CD4-positive, alpha-beta T cell treated with Interferon gamma for 1 hour (primary cell): ENCODE data around the gene SLC1A7.

Experiments used
- DNase-seq: peaks from one replicate; pipeline ENCODE4 v3.0.0-alpha.2; 2020

Gene SLC1A7

DNA sequence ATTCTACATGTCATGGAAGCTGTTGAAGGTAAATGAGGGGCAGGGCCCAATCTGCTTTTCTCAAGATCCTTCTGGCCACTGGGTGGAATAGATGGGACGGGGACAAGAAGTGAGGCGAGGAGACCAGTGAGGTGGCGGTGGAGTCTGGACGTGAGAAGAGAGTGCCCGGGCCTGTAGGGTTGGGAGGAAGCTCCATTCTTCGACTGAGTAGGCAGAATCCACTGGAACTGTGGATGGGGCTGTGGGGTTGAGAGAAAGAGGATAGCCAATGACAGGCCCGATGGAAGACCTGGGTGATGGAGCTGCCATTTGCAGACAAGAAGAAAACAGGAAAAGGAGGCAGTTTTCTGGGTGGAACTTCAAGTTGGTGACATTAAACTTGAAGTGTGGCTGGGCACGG lies 10.3 kb downstream of the SLC1A7 start:
- DNase-seq = no peak

DNA sequence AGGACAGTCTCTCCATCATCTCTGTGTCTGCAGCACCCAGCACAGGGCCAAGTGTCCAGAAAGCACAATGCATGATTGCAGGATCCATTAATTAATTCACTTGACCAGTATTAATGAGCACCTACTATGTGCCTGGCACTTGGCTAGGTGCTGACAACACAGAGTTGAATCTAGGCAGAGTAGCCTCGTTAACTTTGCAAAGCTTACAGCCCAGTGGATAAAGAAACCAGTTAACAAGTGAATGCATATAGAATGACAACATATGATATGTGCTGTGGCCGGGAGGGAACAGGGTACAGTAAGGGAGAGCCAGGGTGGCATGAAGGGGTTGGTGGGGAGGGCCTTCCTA lies 10.9 kb downstream of the SLC1A7 start:
- no peak for DNase-seq

DNA sequence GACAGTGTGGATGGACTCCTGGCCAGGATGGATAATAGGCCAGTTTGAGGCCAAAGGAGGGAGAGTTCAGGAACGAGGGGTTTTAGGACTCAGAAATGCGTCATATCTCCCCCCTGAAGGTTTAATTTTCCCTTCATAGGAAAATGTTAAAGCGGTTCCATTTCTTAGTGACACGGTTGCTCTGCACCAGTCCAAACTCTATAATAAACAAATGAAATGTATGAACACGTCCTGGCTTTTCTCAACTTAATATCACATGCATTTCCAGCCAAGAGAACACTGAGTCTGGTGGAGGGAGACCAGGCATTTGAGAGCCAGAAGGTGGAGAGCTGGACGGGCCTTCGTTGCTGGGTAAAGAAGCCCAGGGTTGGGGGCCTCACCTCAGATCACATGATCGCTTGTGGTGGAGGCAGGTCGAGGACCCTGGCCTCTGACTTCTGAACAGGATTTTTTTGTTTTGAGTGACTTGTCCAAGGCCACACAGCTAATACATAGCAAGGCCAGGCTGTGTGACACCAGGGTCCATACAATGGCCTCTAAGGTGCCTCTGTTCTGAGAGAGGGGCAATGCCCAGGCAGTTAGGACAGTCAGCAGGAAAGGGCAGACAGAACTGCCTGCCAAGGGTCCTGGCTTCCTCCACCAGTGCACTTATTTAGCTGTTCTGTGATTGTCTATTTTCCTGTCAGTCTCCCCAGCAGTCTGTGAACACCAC lies 11.4 kb downstream of the SLC1A7 start:
- no peak for DNase-seq

DNA sequence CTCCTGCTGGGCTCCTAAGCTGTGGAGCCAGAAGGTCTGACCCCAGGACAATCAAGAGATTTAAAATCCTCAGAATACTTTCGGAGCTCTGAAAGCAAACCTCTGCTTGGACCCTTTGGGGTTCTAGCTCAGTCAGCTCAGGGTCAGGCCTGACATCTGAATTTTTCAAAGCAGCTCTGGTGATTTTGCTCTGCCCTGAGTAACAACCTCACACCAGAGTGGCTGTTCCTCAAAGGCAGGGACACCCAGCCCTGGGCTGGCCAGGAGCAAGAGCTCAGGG lies 11.9 kb downstream of the SLC1A7 start:
- no peak for DNase-seq

DNA sequence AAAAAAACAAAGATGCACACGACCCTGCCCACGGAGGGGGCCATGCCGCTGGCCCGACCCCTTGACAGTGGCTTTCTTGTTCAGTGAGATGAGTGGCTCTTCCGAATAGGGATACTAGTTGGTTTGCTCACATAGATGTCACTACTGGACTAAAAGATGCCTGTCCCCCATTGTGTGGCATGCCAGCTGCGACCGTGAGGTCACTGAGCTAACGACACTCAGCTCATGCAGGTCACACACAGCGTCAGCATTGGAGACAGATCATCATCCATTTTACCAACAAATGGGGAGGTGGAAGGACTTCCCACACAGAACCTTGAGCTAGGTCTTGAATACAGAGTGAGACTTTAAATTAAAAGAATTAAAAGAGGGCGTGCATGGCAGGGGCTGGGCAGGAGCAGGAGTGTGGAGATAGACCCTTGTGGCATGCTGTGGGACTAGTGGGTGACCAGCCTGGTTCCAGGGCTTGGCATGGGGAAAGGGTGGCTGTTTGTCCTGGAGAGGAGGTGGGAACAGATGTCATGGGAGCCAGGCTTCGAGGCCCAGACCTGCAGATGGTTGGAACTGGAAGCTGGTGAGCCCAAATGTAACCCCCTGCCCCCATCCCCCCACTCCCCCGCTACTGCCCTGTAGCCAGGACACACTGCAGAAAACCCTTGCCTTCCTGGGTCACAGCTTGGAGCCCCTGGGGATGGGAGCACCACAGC lies 12.4 kb downstream of the SLC1A7 start:
- DNase-seq = no peak

DNA sequence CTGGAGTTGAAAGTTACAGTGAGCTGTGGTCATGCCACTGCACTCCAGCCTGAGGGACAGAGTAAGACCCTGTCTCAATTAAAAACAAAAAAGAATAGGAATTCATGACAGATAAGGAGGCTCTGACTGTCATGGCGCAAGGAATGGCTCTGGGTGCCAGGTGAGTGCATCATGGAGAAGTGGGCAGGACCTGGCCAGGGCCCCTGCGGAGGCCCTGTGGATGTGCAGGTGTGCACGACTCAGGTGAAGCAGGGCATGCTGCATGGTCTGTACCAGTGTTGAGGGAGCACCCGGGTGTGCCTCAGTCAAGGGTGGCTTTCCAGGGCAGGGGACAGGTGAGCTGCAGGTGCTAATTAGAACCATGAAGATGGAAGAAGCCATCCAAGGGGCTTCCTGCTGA lies 14.0 kb downstream of the SLC1A7 start:
- DNase-seq = no peak

DNA sequence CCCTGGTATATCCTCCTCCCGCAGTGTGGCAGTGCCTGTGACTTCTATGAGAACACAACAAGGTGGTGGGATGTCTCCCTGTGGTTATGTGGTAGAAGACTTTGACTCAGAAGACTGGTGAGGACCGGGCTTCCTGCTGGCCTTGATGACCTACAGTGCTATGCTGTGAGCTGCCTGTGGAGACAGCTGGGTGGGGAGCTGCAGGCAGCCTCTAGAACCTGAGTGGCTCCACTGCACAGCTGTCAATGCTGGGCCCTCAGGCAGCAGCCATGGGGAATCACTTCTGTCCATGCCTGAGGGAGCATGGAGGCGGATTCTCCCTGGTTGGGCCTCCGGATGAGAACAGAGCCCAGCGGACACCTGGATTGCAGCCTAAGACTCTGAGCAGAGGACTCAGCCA lies 14.9 kb downstream of the SLC1A7 start:
- no peak for DNase-seq

DNA sequence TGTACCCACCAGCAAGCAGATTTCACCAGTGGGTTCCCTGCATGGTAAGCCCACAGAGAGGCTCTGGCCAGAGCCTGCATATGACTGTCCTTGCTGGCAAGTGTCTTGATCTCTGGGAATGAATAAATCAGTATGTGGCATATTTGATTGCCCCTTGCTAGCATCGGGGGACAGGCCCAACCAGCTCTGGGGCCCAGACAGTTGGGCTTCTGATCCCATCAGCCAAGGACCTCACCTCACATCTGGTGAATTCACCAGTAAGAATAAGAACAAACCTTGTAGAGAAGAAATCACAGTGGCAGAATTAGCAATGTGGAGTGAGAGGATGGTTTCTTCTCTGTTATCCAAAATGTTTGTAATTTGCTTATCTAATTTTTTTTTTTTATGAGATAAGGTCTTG lies 15.9 kb downstream of the SLC1A7 start:
- DNase-seq = no peak

DNA sequence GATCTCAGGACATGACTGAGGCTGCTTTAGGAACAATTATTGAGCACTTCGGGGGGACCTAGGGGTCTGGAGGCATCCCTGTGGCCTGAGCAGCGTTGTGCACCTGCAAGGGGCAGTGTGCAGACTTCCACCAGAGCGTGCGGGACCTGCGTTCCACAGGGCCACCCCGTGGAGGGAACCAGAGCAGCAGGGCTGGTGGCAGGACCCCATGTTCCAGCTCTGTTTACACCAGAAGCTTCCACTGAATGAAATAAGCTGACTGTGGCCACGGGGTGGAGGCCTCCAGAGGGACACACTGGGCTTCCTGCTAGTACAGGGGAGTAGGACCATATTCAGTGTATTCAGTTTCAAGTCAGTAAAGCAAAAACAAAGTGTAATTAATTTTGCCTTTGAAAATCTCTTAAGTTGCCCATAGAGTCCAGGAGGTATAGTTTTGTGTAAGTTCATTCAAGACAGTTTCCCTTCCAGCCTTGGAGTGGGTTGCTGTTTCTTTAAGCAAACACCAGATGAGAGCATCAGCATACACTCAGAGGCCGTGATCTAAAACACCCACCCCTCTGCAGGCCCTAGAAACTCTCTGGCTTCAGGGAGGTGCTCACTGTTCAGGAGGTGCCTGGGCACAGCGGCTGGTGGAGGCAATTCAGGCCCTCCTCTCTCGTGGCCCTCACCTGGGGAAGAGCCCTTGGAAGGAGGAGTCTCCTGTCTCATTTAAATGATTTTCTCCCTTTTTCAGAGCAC lies 16.6 kb downstream of the SLC1A7 start:
- DNase-seq = no peak

DNA sequence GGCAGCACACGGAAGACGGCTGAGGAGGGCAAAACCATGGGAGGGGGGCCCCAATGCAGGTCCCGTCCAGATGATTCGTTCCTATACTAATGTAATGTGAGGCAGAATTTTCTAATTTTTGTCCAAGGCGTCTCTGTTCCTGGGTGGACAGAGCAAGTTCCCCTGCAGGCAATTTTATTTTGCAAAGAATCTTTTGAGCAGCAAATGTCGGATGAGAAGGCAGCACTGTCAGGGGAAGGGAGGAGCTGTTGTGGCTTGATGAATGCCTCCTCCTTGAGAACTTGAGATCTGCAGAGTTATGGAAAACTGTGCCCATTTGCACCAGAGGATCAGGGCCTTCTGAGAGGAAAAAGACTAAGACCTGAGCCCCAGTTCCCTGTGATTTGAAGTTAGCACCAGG lies 17.3 kb downstream of the SLC1A7 start:
- no peak for DNase-seq

DNA sequence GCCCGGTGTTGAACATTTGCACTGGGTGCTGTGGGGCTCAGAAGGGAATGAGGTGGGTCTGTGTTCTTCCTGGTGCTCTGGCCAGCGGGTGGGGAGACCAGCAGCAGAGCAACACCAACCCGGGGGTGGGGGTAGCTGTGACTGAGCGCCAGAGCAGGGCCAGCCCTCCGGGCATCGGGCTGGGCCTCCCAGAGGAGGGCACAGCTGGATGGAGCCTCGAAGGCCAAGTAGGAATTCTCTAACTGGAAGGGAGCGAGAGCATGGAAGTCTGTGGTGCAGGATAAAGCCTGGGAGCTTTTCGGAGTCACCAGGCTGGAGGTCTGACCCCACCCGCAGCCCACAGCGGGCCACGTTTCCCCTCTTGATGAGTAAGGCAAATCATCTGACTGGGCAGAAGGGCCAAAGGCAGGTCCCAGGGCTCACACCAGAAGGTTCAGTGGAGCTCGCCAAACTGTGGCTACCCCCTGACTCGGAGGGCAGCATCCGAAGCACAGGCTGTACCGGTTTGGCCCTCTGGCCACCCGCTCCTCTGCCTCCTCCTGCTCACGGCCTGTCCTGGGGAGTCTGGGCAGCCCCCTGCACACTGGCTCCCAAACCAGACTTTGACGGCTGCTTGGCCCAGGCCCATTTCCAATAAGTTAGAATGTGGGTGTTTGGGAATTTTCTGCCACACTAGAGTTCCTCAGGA lies 18.8 kb downstream of the SLC1A7 start:
- no peak for DNase-seq

DNA sequence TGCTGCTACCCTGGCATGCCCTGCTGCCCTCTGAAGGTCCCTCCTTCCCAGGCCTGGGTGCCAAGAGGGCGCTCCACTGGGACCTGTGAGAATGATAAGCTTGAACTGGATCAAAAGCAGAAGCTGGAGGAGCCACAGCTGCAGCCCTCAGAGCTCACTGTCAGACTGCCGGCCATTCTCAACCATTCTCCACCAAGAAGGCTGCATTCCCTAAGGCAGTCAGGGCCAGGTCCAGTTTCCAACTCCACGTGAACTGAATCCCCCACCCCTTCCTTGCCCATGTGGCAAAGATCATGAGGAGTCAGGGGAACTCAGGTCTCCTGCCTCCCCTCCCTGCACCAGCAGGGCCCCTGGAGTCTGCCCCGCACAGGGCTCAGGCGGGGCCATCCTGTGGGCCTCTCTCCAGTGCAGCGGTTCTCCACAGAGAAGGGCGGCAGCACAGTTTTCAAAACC lies 19.5 kb downstream of the SLC1A7 start:
- no peak for DNase-seq

DNA sequence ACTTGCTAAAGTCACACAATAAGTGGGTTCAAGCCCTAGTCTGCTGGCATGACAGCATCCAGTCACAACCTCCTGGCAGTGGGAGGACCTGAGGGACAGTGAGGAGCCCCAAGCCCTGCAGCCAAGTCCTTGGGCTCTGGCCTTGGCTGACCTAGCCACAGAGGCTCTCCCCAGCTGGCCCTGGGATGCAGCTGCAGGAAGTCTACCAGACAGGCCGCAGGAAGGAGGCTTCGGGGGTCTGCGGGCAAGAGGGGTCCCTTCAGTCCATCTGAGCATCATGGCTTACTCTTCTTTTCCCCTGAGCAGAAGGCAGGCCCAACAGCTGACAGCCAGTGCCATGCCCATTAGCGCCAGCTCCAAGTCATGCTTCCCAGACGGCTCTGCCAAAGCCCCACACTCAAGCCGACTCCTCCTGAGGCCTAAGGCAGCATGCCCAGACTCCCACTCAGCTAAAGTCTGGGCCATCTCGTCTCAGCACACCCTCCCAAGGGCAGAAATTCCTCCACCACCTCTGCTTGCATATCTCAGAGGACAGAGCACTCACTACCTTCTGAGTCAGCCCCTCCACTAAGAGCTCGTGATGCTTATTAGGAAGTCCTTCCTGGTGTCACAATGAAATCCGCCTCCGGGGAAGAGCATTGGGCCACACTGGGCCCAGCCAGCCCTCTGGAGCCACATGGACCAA lies 20.1 kb downstream of the SLC1A7 start:
- no peak for DNase-seq

DNA sequence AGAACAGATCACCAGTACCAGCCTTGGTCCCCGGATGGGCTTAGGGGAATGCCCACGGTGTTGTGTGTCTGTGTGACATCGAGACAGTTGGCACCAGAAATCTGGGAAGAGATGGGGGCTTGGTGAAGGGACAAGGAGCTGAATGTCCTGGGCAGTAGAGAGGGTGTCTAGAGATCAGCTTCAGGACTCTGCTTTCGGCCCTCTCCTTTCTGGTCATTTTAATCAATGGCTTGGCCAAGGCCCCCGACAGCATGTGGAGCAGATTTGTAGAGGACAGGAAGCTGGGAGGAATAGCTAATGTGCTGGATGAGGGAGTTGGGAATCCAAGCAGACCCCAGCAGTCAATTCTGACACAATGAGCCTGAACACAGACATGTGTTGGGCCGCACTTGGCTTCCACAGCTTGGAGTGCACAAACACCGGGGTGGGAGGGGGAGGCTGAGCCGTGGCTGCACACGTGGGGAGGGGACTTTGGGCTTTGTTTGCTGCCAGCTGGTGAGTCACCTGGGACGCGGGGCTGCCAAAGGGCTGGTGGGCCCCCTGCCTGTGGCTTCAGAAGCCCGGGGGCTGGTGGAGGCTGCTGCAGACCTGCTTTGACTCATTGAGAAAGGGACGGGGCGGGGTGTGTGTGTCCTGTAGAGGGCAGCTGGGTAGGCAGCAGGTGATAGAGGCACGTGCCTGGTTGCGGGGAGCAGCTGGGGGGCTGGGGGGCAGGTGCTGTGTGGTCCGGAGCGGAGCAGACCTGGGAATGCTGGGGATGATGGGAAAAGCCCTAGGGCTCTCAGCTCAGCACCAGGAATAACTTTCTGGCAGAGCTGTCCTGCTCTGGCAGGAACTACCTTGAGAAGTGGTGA lies 20.9 kb downstream of the SLC1A7 start:
- DNase-seq = no peak

DNA sequence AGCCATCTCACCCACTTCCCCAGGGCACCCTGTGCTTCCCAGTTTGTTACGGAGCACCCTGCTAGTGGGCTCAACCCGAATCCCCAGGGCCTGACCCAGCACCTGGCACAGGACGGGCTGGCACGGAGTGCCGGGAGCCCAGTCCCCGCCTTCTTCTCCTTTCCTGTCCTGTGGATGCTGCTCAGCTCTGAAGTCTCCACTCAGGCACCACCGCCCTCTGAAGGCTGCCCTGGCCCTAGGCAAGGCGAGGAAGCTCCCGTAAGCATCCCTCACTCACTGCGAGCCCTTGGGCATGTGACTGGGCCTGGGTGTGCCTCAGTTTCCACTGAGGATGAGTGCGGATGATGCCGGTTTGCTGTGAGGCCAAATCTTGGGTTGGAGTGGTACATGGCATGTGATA lies 21.8 kb downstream of the SLC1A7 start:
- no peak for DNase-seq

DNA sequence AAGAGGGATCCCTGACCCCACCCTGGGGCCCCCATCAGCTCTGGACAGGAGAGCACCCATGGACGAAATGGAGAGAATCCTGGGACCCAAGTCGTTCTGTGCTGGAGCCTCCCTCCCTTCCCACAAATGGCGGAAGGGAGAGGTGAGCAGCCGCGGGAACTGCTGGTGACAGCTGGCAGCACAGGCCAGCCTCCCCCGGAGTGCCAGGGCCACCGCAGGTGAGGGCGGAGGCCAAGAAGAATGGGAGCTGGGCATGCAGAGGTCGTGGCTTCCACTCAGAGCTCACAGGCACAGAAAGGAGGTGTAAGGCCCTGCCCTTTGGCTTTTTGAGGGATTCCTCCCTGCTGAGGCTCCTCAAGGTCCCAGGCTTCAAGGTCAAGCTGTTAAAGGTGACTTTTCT lies 24.6 kb downstream of the SLC1A7 start:
- DNase-seq = no peak

DNA sequence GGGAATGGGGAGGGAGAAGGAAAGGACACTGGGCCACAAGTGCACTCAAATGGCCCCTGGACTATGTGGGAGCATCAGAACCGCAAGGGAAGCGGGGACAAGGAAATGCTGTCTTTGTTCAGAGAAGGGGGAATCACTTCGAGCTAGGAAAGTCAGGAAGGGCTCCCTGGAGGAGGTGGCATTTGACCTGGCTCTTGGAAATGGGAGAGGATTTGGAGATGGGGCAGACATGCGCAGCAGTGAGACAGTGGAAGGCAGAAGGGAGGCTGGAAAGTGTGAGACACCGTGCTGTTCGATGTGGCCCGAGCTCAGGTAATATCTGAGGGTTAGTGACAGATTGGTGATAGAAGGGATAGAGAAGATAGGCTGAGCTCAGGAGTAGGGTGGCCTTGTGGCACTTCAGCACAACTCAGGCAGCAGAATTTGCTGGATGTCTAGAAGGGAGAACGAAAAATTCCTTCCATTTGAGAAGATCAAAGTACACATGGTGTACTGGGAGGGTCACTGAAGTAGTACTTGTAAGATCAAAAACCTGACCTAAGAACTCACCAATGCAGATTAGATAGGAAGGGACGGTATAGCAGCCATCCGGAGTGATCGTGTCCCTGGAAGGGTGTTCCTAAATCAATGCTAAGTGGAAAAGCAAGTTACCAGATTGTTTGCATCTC lies 25.4 kb downstream of the SLC1A7 start:
- DNase-seq = no peak

DNA sequence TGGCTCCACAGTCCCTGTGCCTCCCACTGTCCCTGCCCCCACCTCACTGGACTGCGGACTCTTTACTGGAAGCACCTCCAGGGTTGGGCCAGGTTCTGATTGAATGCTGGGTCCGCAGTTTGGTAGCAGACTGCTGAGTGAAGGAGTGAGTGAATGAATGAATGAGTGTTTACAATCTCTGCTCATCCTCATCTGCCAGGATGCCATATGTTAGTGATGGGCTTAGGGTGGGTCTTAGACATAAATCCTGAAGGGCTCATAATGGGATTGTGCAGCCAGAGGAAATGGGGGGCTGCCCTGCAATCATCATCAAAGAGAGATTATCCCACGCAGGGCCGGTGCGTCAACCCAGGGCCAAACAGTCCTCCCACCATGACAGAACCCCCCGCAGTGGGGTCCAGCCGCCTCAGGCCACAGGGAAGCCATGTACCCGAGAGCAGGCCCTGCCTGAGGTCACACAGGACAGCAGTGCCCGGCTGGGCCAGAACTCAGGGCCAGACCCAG lies 26.1 kb downstream of the SLC1A7 start:
- no peak for DNase-seq

DNA sequence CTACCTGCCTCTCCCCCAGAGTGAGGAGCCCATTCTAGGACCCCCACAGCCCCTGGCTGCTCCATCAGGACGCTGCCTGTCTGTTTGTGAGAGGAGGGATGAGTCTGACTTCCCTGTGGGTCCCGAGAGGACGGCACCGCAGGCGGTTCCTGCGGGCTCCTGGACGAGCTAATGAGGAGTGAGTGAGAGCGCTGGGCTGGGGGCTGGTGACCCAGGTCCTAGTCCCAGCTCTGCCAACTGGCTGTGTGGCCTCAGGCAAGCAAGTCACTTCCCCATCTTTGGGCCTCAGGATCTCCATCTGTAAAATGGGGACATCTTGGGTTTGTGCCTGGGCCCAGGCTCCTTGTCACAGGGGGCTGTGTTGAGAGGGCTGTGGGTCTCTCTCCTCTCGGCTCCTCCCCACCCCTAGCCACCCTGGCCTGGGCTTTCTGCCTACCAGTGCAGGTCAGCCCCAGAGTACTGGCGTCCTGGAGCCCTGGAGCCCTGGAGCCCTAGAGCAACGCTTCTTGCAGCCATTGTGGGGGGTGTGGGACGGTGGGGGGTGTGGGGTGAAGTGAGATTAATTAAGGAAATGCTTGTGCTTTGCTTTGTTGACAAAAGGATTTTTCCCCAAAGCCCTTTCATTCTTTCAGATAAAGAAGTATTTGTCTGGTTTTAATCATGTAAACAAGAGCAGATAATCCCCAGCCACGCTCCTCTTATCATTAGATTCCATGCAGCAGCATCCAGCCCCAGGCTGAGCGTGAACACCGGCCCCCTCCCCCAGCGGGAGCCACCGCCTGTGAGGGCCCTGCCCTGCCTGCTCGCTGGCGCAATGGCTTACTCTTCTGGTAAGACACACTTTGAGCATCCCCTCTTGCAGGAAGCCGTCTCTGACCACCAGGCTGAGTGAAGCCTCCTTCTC lies 26.8 kb downstream of the SLC1A7 start:
- DNase-seq = no peak
